ENCODE results near the gene NUDT15.
"Not testable (repeated sequence)": the region's sequence is repeated elsewhere in the genome, so short reads cannot be mapped to it uniquely, and the experiment has no call there.

GRCh38 chr13:48059951-48060350 lies 22.4 kb downstream of the NUDT15 start:
- not testable (repeated sequence) for TF ChIP-seq EP300, CTCF (IDR thresholded peaks at IDR 0.05)

Measured in A549 (cell line).